GM18861 (cell line): ENCODE data around the gene MGAT4A.

Experiments used
- ATAC-seq: cut with Tn5 transposase; IDR thresholded peaks from one replicate; pipeline ENCODE4 v1.9.1; 2021; ENCODE audit not compliant: unreplicated experiment

Gene MGAT4A

GRCh38 chr2:98731041-98731893, at the start of gene MGAT4A:
Gene MGAT4A (minus strand): TSS chr2:98731132. CDS start chr2:98726332, 4,800 bp downstream.
- ATAC-seq: peak; percentile 57

- no peak for ATAC-seq
Observed at GRCh38 chr2:98778741-98779483, 48.0 kb upstream of the MGAT4A start.

DNA sequence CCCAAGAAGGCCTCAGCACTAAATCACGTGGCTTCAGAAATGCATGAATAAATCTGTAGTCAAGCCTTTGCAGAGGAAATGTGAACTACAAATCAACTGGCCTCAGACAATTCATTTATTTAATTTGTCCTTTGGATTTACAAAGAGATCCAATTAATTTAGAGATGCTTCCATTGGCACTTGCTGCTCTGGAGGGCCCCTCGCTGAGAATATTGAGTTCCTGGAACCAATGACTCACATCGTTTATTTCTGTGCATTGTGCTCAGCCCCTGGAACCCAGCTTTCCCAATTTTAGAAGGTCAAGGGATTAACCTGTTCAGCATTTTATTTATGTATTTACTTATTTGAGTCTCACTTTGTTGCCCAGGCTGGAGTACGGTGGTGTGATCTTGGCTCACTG, 47.2 kb upstream of the MGAT4A start:
- ATAC-seq: no peak

DNA sequence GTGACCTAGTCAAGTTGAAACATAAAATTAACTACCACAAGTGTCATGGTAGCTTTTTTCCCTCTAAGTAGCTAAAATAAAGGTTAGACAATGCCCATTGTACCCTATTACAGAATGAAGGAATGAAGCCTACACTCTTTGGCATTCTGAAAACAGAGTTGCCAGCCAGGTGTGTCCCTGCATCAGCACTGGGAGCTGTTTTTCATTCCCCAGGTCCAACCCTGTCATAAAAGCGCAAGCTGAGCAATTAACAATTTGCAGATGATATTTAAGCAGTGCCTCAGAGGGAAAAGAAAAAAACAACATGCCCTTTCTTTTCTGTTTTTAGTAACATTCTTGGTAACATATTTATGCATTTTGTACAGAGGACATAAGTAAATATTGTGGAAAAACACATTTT, 46.8 kb upstream of the MGAT4A start:
- ATAC-seq: no peak

- no peak for ATAC-seq
Observed at GRCh38 chr2:98777076-98777475, 46.1 kb upstream of the MGAT4A start.

DNA sequence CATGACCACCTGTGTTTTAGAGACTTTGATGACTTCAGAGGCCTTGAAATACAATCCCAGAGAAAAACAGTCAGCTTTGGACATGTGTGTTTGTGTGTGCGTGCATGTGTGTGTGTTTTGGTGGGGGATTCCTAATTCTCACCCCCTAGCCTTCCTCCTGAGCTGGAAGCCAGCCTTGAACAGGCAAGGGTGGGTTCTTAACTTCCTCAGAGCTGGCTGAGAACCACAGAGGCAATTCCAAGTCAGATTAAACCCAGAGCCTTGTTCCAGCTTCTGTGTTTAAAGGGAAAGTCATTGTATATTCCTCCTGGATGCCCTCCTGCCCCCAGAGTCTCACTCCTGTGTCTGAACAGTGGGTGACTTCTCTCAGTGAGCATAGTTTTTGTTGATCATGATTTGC, 45.2 kb upstream of the MGAT4A start:
- no peak for ATAC-seq

GRCh38 chr2:98775146-98775986, 44.4 kb upstream of the MGAT4A start:
- no peak for ATAC-seq

DNA sequence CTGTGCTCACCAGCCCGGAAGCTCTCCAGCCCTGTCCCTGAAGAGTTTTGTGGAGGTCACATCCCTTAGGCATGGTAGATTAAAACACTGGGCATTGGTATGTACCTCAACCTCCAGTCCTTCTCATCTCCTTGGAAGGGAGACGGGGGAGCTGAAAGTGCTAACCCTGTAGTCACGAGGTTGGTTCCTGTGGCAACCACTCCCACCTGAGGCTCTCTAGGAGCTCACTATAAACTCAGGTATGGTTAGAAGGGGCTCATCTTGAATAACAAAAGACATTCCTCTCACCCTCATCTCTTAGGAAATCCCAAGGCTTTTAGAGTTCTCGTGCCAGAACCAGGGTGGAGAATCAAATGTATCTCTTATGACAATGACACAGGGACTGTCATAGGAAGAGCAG, 43.0 kb upstream of the MGAT4A start:
- ATAC-seq: no peak

- ATAC-seq: no peak
Observed at GRCh38 chr2:98773169-98773568, 42.2 kb upstream of the MGAT4A start.

DNA sequence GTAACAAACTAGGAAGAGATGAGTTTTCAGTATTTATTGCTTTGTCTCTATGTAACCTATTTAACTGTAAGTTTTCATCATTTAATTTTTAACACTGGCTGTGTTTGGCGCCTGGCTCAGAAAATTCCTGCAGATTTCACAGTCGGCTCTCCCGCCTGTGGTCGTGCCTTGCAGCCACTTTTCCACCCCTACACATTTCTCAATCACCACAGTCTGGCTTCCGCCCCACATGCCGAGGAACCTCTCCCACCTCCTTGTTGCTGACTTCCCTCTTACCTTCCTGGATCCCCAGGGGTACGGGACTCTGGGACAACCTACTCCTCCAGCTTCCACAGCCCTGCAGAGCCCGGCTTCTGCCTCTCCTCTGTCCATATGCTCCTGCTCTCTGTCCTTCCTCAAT, 41.6 kb upstream of the MGAT4A start:
- ATAC-seq: no peak

- no peak for ATAC-seq
Observed at GRCh38 chr2:98771721-98772524, 41.0 kb upstream of the MGAT4A start.

GRCh38 chr2:98771264-98771663, 40.3 kb upstream of the MGAT4A start:
- no peak for ATAC-seq

- no peak for ATAC-seq
Observed at GRCh38 chr2:98769784-98770183, 38.9 kb upstream of the MGAT4A start.

DNA sequence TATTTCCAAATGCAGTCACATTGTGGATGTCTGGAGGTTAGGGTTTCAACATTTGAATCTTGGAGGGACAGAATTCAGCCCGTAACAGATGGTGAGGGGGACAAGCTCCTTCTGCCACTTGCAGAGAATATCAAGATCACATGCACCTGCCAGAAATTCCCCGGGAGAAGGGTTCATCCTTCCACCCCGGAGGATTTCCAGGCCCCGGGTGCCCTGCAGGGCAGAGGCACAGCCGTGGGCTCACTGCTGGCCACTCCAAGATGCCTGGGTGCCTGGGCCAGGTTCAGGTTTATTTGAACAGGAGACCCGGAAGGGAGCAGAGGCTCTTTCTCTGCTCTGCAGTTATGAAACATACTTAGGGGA, 38.2 kb upstream of the MGAT4A start:
- ATAC-seq: no peak

GRCh38 chr2:98768384-98769113, 37.6 kb upstream of the MGAT4A start:
- no peak for ATAC-seq

DNA sequence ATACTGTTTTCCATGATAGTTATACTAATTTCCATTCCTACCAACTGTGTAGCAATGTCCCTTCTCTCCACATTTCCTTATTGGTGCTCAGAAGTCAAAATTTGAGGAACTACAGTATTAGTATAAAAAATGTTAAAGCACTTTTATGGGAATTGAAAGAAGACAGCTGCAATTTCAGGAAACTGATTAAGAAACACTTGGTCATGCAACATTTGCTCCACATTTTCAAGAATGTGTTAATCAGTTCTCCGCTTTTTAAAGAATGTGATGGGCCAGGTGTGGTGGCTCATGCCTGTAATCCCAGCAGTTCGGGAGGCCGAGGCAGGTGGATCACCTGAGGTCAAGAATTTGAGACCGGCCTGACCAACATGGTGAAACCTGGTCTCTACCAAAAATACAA, 33.6 kb upstream of the MGAT4A start:
- no peak for ATAC-seq

DNA sequence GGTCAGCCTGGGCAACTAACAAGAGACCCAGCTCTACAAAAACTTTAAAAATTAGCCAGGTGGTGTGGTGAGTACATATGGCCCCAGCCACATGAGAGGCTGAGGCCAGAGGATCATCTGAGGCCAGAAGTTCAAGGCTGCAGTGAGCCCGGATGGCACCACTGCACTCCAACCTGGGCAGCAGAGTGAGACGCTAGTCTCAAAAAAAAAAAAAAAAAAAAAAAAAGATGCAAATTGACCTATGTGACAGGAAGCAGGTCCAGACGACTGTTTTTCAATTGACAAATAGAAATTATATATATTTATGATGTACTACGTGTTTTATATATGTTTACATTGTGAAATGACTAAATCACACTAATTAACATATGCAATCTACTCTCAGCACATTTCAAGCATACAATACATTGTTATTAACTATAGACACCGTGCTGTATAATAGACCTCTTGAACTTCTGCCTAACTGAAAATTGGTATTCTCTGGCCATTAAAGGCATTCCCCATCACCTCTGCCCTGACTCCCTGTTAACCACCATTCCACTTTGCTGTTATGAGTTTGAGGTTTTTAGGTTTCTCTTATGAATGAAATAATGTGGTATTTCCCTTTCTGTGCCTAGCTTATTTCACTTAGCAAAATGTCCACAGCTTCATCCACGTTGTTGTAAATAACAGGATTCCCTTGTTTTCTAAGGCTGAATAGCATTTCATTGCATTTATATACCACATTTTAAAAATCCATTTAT, 32.4 kb upstream of the MGAT4A start:
- no peak for ATAC-seq

GRCh38 chr2:98761909-98762308, 31.0 kb upstream of the MGAT4A start:
- ATAC-seq: no peak

- no peak for ATAC-seq
Observed at GRCh38 chr2:98761267-98761781, 30.4 kb upstream of the MGAT4A start.
